GM19351 (cell line): ENCODE data around the gene TRDMT1.

Source experiments
- ATAC-seq: cut with Tn5 transposase; IDR thresholded peaks from one replicate; pipeline ENCODE4 v1.9.1; 2021; ENCODE audit warnings: mild to moderate bottlenecking, moderate library complexity; ENCODE audit not compliant: unreplicated experiment

TRDMT1 gene

GRCh38 chr10:17231788-17232187 is 30.3 kb upstream of the TRDMT1 start:
- no peak for ATAC-seq

GRCh38 chr10:17229967-17230682 is 28.7 kb upstream of the TRDMT1 start:
- ATAC-seq, result peak; percentile 56

- ATAC-seq, result peak; percentile 4
These were observed 28.2 kb upstream of the TRDMT1 start for GRCh38 chr10:17229717-17229966.

- no peak for ATAC-seq
These were observed 27.7 kb upstream of the TRDMT1 start for GRCh38 chr10:17229016-17229716.

GRCh38 chr10:17228091-17229015 is 26.9 kb upstream of the TRDMT1 start, which contains the start of gene VIM:
VIM (plus strand) TSS chr10:17228241; CDS start chr10:17229423, 1,182 bp downstream.
- ATAC-seq, result peak; percentile 30

- peak; percentile 29 for ATAC-seq
These were observed 26.1 kb upstream of the TRDMT1 start for GRCh38 chr10:17227367-17228090.

- ATAC-seq, result no peak
These were observed 25.4 kb upstream of the TRDMT1 start for GRCh38 chr10:17226891-17227303.

GRCh38 chr10:17225808-17226207 is 24.3 kb upstream of the TRDMT1 start:
- no peak for ATAC-seq

- ATAC-seq, result no peak
These were observed 20.9 kb upstream of the TRDMT1 start for GRCh38 chr10:17222329-17222728.

GRCh38 chr10:17220652-17221100 is 19.2 kb upstream of the TRDMT1 start:
- ATAC-seq, result no peak

GRCh38 chr10:17219024-17219423 is 17.6 kb upstream of the TRDMT1 start:
- no peak for ATAC-seq

- no peak for ATAC-seq
These were observed 16.3 kb upstream of the TRDMT1 start for GRCh38 chr10:17217631-17218232.

GRCh38 chr10:17216901-17217395 is 15.5 kb upstream of the TRDMT1 start:
- no peak for ATAC-seq

GRCh38 chr10:17216217-17216900 is 14.9 kb upstream of the TRDMT1 start:
- peak; percentile 100 for ATAC-seq

- no peak for ATAC-seq
These were observed 14.3 kb upstream of the TRDMT1 start for GRCh38 chr10:17215782-17216122.

GRCh38 chr10:17214971-17215781 is 13.7 kb upstream of the TRDMT1 start:
- no peak for ATAC-seq

GRCh38 chr10:17214526-17214925 is 13.1 kb upstream of the TRDMT1 start:
- no peak for ATAC-seq

GRCh38 chr10:17213646-17214349 is 12.3 kb upstream of the TRDMT1 start:
- ATAC-seq, result no peak
